B cell (primary cell): ENCODE data around the gene COG7. TPM values are rescaled to one million over a fixed set of nuclear protein-coding genes. Genes with fewer than 3 reads are reported as not detected.

Experiments used
- ATAC-seq: fragments of 200-7000 bp; cut with Tn5 transposase; one replicate; pipeline ENCODE4 v1.10.0; 2021; ENCODE audit warnings: low read depth, mild to moderate bottlenecking, moderate number of reproducible peaks, moderate library complexity
- CTCF ChIA-PET: fragments of 350-600 bp; sonication (Branson Sonifier 250); formaldehyde crosslinking; loops from one replicate; lab custom pipeline; 2021; ENCODE audit warnings: antibody characterized with exemption, inconsistent platforms; lab: Charles Lee
- POLR2A ChIA-PET: fragments of 350-600 bp; sonication (Branson Sonifier 250); formaldehyde crosslinking; loops from one replicate; lab custom pipeline; 2021; ENCODE audit warnings: antibody characterized with exemption; lab: Charles Lee
- DNase-seq: peaks from one replicate; pipeline ENCODE4 v3.0.0; 2013
- H2AFZ ChIP-seq: 2 replicates; pipeline ENCODE4 v1.6.1; 2012; ENCODE audit warnings: mild to moderate bottlenecking, low read depth, low read length; ENCODE audit not compliant: insufficient read depth, poor library complexity, severe bottlenecking
- H3K27ac ChIP-seq, 2 donors: 1 replicate in 1 of 2; 2 replicates in 1 of 2; pipeline ENCODE4 v1.5.1; 2012 to 2013; ENCODE audit warnings: low read length in 2 of 2, mild to moderate bottlenecking in 2 of 2, moderate library complexity in 1 of 2
- H3K27me3 ChIP-seq, 4 experiments: fragments of 200-600 bp in 1 of 4; sonication (generic) in 1 of 4; replicated peaks in 1 of 4; 1 replicate in 2 of 4; 2 replicates in 2 of 4; pipeline versions ENCODE4 v1.6.1 to v1.7.0; 2013 to 2016; ENCODE audit warnings: low read length in 3 of 4, mild to moderate bottlenecking in 2 of 4, mixed read lengths in 1 of 4, moderate library complexity in 1 of 4; ENCODE audit not compliant: insufficient read depth in 4 of 4, control insufficient read depth in 3 of 4; ENCODE audit errors: control extremely low read depth in 1 of 4
- H3K36me3 ChIP-seq, 2 experiments: replicated peaks in 1 of 2; 1 replicate in 1 of 2; 2 replicates in 1 of 2; pipeline versions ENCODE4 v1.6.1 to v1.7.1; 2013; ENCODE audit warnings: low read length in 1 of 2; ENCODE audit not compliant: insufficient read depth in 2 of 2, control insufficient read depth in 1 of 2; ENCODE audit errors: control extremely low read depth in 1 of 2, extremely low read depth in 1 of 2
- H3K4me1 ChIP-seq, 2 donors: fragments of 200-600 bp in 1 of 2; sonication (generic) in 1 of 2; 1 replicate in 1 of 2; 2 replicates in 1 of 2; pipeline versions ENCODE4 v1.5.1 to v1.6.1; 2013 to 2017; ENCODE audit warnings: low read length in 2 of 2; ENCODE audit not compliant: control insufficient read depth in 2 of 2, insufficient read depth in 2 of 2
- H3K4me2 ChIP-seq: replicated peaks from 2 replicates; pipeline ENCODE3; 2012; ENCODE audit warnings: mild to moderate bottlenecking, low read depth, low read length; ENCODE audit not compliant: poor library complexity, severe bottlenecking
- H3K4me3 ChIP-seq, 5 experiments: fragments of 200-600 bp in 1 of 5; sonication (generic) in 1 of 5; 1 replicate in 3 of 5; 2 replicates in 2 of 5; pipeline versions ENCODE4 v1.5.1 to v1.7.0; 2011 to 2016; ENCODE audit warnings: low read length in 4 of 5, mild to moderate bottlenecking in 4 of 5, low read depth in 2 of 5, control low read depth in 1 of 5, moderate library complexity in 1 of 5; ENCODE audit not compliant: insufficient read depth in 1 of 5; ENCODE audit errors: control extremely low read depth in 1 of 5, extremely low read depth in 1 of 5
- H3K79me2 ChIP-seq: fragments of 200-600 bp; sonication (generic); one replicate; pipeline ENCODE4 v1.6.0; 2016; ENCODE audit warnings: low read length; ENCODE audit not compliant: control insufficient read depth, insufficient read depth
- H3K9ac ChIP-seq: fragments of 200-600 bp; sonication (generic); 2 replicates; pipeline ENCODE4 v1.6.1; 2017; ENCODE audit warnings: mild to moderate bottlenecking, low read length, moderate library complexity
- H3K9me3 ChIP-seq, 3 donors: one replicate each; pipeline versions ENCODE4 v1.6.1 to v1.7.1; 2013; ENCODE audit warnings: low read length in 2 of 3; ENCODE audit not compliant: control insufficient read depth in 2 of 3, insufficient read depth in 1 of 3; ENCODE audit errors: control extremely low read depth in 1 of 3
- H4K20me1 ChIP-seq: 2 replicates; pipeline ENCODE4 v1.6.0; 2012; ENCODE audit warnings: mild to moderate bottlenecking, low read length; ENCODE audit not compliant: insufficient read depth, control insufficient read depth, poor library complexity, severe bottlenecking
- H3K27ac Mint-ChIP-seq: one replicate; pipeline ENCODE4 v1.8.0; 2021; ENCODE audit warnings: mixed read lengths
- H3K27me3 Mint-ChIP-seq: one replicate; pipeline ENCODE4 v1.8.0; 2021; ENCODE audit warnings: mixed read lengths
- H3K4me1 Mint-ChIP-seq: one replicate; pipeline ENCODE4 v1.8.0; 2021; ENCODE audit warnings: mixed read lengths
- H3K4me3 Mint-ChIP-seq: one replicate; pipeline ENCODE4 v1.8.0; 2021; ENCODE audit warnings: mixed read lengths
- H3K9me3 Mint-ChIP-seq: one replicate; pipeline ENCODE4 v1.8.0; 2022; ENCODE audit warnings: mixed read lengths; ENCODE audit not compliant: insufficient read depth
- EZH2 ChIP-seq: IDR thresholded peaks from 2 replicates; pipeline ENCODE4 v1.6.1; 2012; ENCODE audit warnings: borderline replicate concordance, low read depth, mild to moderate bottlenecking, moderate library complexity, low read length; ENCODE audit not compliant: insufficient read depth, poor library complexity, severe bottlenecking
- WGBS: methylation state at CpG from one replicate; pipeline ENCODE4 v1.1.5; 2013; ENCODE audit warnings: missing lambda C conversion rate; ENCODE audit not compliant: insufficient coverage; 5-methylcytosine and 5-hydroxymethylcytosine counted together
- intact Hi-C: fragments of 100-400 bp; cut with micrococcal nuclease; formaldehyde crosslinking; loops from one replicate; pipeline ENCODE4 v1.10.0; 2022
- polyA plus RNA-seq: library from polyadenylated mRNA; depleted of rRNA; stranded (reverse); fragments of >200 nt; gene quantifications from 2 replicates; pipeline ENCODE4 v1.2.3, GENCODE V29; 2012
- total RNA-seq, 2 donors: library from RNA; stranded (reverse); fragments of 120-200 nt in 1 of 2; gene quantifications; 1 replicate in 1 of 2; 2 replicates in 1 of 2; pipeline versions ENCODE4 v1.2.3 to v1.2.4, GENCODE V29; 2013 to 2022
- TF ChIP-seq, protein P1 (sequence below): fragments of 200-600 bp; IDR thresholded peaks from one replicate; pipeline ENCODE4 v1.8.0; 2022; ENCODE audit warnings: antibody characterized with exemption, mild to moderate bottlenecking

The COG7 gene
- total and polyA plus RNA-seq, 2 donors (not counting 1 experiment from before 2014, with no cell fraction given): 21.3 to 37.8 TPM

DNA sequence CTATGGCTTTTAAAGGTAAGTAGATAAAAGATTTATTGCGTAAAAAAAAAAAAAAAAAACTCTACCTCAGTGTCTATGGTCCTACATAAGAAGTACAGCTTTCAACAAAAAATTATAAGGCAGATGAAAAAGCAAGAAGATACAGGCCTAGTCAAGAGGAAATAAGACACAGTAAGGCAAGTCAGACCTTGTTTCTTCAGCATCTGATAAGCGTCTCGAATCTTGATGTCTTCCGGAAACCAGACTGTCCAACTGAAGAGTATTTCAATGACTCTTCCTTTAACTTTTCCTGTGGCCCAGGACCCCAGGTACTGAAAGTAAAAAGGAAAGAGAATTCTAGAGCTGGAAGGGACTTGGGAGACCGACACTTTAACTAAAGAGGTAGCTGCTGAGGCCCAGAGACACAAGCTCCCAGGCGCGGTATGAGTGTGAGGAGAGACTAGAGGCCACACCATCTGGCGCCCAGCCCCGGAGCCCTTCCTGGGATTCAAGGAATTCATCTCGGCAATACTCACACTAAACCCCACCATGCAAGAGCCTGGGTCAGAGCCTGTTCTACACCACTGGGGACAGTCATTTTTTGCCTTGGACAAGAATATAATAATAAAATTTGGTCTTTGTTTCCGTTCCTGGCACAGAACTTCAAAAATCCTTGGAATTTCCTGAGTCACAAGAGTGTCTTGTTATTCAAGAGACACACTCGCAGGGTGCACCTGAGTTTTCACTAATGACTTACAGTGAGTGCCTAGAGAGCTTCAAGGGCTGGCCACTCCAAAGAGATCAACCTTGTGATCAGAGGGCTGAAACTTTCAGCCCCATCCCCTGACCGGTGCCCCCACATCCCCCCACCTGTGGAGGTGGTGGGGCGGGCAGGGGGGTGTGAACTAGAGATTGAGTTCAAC is 38.8 kb upstream of the COG7 start:
- no peak overlapping the region for H2AFZ ChIP-seq
- no peaks in the 10 kb centered on the region for H3K27me3 ChIP-seq
- no peak overlapping the region for H3K9ac ChIP-seq
- Mint-ChIP-seq H3K27me3 (no peaks in the 10 kb centered on the region), H3K4me3 (no peak overlapping the region), H3K9me3 (no peaks in the 10 kb centered on the region), H3K4me1 (peaks cover 19% of the 10 kb centered on the region), H3K27ac (no peak overlapping the region)
- H3K36me3 ChIP-seq: peaks cover 5 to 93% of the 10 kb centered on the region in 2 experiments
- H3K4me2 ChIP-seq: no peak overlapping the region
- H3K79me2 ChIP-seq: peaks cover 98% of the 10 kb centered on the region
- H3K9me3 ChIP-seq: no peaks in the 10 kb centered on the region
- no peak for ATAC-seq
- H3K27ac ChIP-seq: no peak overlapping the region
- H4K20me1 ChIP-seq: peaks cover 98% of the 10 kb centered on the region
- TF ChIP-seq EZH2: no peak
- TF ChIP-seq, protein P1, sequence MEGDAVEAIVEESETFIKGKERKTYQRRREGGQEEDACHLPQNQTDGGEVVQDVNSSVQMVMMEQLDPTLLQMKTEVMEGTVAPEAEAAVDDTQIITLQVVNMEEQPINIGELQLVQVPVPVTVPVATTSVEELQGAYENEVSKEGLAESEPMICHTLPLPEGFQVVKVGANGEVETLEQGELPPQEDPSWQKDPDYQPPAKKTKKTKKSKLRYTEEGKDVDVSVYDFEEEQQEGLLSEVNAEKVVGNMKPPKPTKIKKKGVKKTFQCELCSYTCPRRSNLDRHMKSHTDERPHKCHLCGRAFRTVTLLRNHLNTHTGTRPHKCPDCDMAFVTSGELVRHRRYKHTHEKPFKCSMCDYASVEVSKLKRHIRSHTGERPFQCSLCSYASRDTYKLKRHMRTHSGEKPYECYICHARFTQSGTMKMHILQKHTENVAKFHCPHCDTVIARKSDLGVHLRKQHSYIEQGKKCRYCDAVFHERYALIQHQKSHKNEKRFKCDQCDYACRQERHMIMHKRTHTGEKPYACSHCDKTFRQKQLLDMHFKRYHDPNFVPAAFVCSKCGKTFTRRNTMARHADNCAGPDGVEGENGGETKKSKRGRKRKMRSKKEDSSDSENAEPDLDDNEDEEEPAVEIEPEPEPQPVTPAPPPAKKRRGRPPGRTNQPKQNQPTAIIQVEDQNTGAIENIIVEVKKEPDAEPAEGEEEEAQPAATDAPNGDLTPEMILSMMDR: no peak
- no peak overlapping the region for H3K4me3 ChIP-seq
- 97% methylated on average over 5 of the region's 14 CpGs for WGBS
- CTCF ChIA-PET: interaction anchor here (1.0 to 1.3 kb wide), 3 partner anchors 12 to 58 kb away, joined by 3 read pairs; no protein-coding TSS in a partner anchor
- POLR2A ChIA-PET: interaction anchor here (0.6 to 0.9 kb wide), 3 partner anchors 9 to 18 kb away, joined by 3 to 5 read pairs (median 5); no protein-coding TSS in a partner anchor
- H3K4me1 ChIP-seq: peaks cover 6 to 12% of the 10 kb centered on the region in 2 donors
- no peak for DNase-seq
- intact Hi-C loops: no loop called here

DNA sequence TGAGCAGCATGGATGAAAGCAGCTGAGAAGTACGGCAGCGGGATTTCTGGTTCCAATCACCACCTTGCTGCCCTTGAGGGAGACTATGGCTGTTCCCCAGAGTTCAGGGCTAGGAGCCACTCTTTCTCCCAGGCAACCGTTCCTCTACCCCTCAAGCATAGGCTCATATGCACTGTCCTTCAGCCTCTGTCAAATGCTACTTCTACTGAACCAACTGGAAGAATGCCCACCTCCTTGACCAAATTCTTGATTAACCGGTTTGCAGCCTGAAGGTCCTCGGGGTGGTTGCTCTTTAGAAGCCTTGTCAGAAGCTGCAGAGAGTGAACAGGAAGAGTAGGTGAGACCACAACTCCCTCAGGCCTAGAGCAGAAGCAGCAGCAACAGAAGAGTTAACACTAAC is 33.5 kb upstream of the COG7 start:
- no peaks in the 10 kb centered on the region for H3K9me3 Mint-ChIP-seq
- H3K27me3 ChIP-seq: no peaks in the 10 kb centered on the region
- H3K9ac ChIP-seq: no peak overlapping the region
- no peak overlapping the region for H2AFZ ChIP-seq
- no peak overlapping the region for H3K4me3 ChIP-seq
- no peak overlapping the region for H3K4me3 Mint-ChIP-seq
- no peak overlapping the region for H3K4me2 ChIP-seq
- WGBS: 77% methylated on average over 5 of the region's 5 CpGs
- H3K27me3 Mint-ChIP-seq: no peaks in the 10 kb centered on the region
- H3K79me2 ChIP-seq: peaks cover 81% of the 10 kb centered on the region
- POLR2A ChIA-PET: no interaction called here
- H3K27ac Mint-ChIP-seq: peak overlapping the region; percentile 10
- no peaks in the 10 kb centered on the region for H3K9me3 ChIP-seq
- no peak overlapping the region for H3K27ac ChIP-seq
- H3K4me1 Mint-ChIP-seq: peaks cover 5% of the 10 kb centered on the region
- intact Hi-C loops: no loop called here
- ATAC-seq (no peak), DNase-seq (no peak)
- H3K4me1 ChIP-seq: no peaks in the 10 kb centered on the region
- no peak for TF ChIP-seq EZH2
- TF ChIP-seq, protein P1: no peak
- peaks cover 4 to 94% of the 10 kb centered on the region in 2 experiments for H3K36me3 ChIP-seq
- H4K20me1 ChIP-seq: peaks cover 96% of the 10 kb centered on the region
- CTCF ChIA-PET: no interaction called here
